Natural killer cell (primary cell): ENCODE measurements around the gene MEIS2. TPM values are rescaled to one million over a fixed set of nuclear protein-coding genes. Genes with fewer than 3 reads are reported as not detected.

ENCODE experiments used
- ATAC-seq, 3 donors: fragments of 150-1000 bp in 2 of 3; fragments of 200-7000 bp in 1 of 3; cut with Tn5 transposase; 1 replicate in 1 of 3; 2 replicates in 2 of 3; pipeline ENCODE4 v1.10.0; 2021; ENCODE audit warnings: mild to moderate bottlenecking in 2 of 3, moderate library complexity in 2 of 3
- DNase-seq, 2 donors: peaks; one replicate each; pipeline versions ENCODE4 v3.0.0 to v3.0.0-alpha.2; 2013 to 2021; ENCODE audit warnings: mixed read lengths in 1 of 2
- H3K27ac ChIP-seq: one replicate; pipeline ENCODE4 v1.5.1; 2013; ENCODE audit warnings: mild to moderate bottlenecking, low read length
- H3K27me3 ChIP-seq: one replicate; pipeline ENCODE4 v1.6.1; 2013; ENCODE audit warnings: low read length; ENCODE audit not compliant: control insufficient read depth, insufficient read depth
- H3K36me3 ChIP-seq: one replicate; pipeline ENCODE4 v1.6.1; 2013; ENCODE audit warnings: low read length; ENCODE audit not compliant: control insufficient read depth, insufficient read depth
- H3K4me1 ChIP-seq: one replicate; pipeline ENCODE4 v1.6.1; 2013; ENCODE audit warnings: low read length; ENCODE audit not compliant: control insufficient read depth, insufficient read depth
- H3K4me3 ChIP-seq: one replicate; pipeline ENCODE4 v1.5.1; 2013; ENCODE audit warnings: low read length
- H3K9me3 ChIP-seq: one replicate; pipeline ENCODE4 v1.6.1; 2013; ENCODE audit warnings: low read length; ENCODE audit not compliant: control insufficient read depth, insufficient read depth
- H3K27ac Mint-ChIP-seq, 2 donors: one replicate each; pipeline ENCODE4 v1.8.0; 2022; ENCODE audit warnings: mild to moderate bottlenecking in 2 of 2, mixed read lengths in 2 of 2, moderate library complexity in 1 of 2
- H3K27me3 Mint-ChIP-seq, 2 donors: one replicate each; pipeline ENCODE4 v1.8.0; 2022; ENCODE audit warnings: low read depth in 2 of 2, mixed read lengths in 2 of 2
- H3K36me3 Mint-ChIP-seq: one replicate; pipeline ENCODE4 v1.8.0; 2022; ENCODE audit warnings: mixed read lengths
- H3K4me1 Mint-ChIP-seq, 2 donors: one replicate each; pipeline ENCODE4 v1.8.0; 2022; ENCODE audit warnings: mixed read lengths in 2 of 2
- H3K4me3 Mint-ChIP-seq: one replicate; pipeline ENCODE4 v1.8.0; 2022; ENCODE audit warnings: mild to moderate bottlenecking, moderate library complexity, mixed read lengths
- H3K9me3 Mint-ChIP-seq, 2 donors: one replicate each; pipeline ENCODE4 v1.8.0; 2022; ENCODE audit warnings: mixed read lengths in 2 of 2
- CTCF ChIP-seq: fragments of 200-600 bp; IDR thresholded peaks from one replicate; pipeline ENCODE4 v1.8.0; 2022; ENCODE audit warnings: antibody characterized with exemption
- WGBS: methylation state at CpG from one replicate; pipeline ENCODE4 v1.1.7; 2013; ENCODE audit warnings: missing lambda C conversion rate; ENCODE audit not compliant: insufficient coverage; 5-methylcytosine and 5-hydroxymethylcytosine counted together
- intact Hi-C: fragments of 100-400 bp; cut with micrococcal nuclease; formaldehyde crosslinking; loops from one replicate; pipeline ENCODE4 v1.14.2; 2022
- total RNA-seq, 4 donors: library from RNA; stranded (reverse); fragments of 120-200 nt in 1 of 4; gene quantifications; one replicate each; pipeline versions ENCODE4 v1.2.3 to v1.2.4, GENCODE V29; 2013 to 2022

MEIS2 gene
- total RNA-seq, 3 donors from 2014 or later (not counting 1 experiment from before 2014, with no cell fraction given): 0.35 TPM; not detected in 2

GRCh38 chr15:37083610-37084009, 16.7 kb downstream of the MEIS2 start:
- intact Hi-C loops: no loop called here
- Mint-ChIP-seq H3K9me3 (peaks cover 0 to 6% of the 10 kb centered on the region in 2 donors), H3K27ac (no peak overlapping the region), H3K27me3 (peaks cover 2 to 9% of the 10 kb centered on the region in 2 donors), H3K4me3 (no peak overlapping the region), H3K4me1 (no peaks in the 10 kb centered on the region), H3K36me3 (no peaks in the 10 kb centered on the region)
- H3K4me1 ChIP-seq: no peaks in the 10 kb centered on the region
- ATAC-seq: no peak
- TF ChIP-seq CTCF: no peak
- no peaks in the 10 kb centered on the region for H3K27me3 ChIP-seq
- no peak overlapping the region for H3K4me3 ChIP-seq
- H3K9me3 ChIP-seq: no peaks in the 10 kb centered on the region
- no peak for DNase-seq
- H3K27ac ChIP-seq: no peak overlapping the region
- no peaks in the 10 kb centered on the region for H3K36me3 ChIP-seq
- 88% methylated on average over 6 of the region's 6 CpGs for WGBS

DNA sequence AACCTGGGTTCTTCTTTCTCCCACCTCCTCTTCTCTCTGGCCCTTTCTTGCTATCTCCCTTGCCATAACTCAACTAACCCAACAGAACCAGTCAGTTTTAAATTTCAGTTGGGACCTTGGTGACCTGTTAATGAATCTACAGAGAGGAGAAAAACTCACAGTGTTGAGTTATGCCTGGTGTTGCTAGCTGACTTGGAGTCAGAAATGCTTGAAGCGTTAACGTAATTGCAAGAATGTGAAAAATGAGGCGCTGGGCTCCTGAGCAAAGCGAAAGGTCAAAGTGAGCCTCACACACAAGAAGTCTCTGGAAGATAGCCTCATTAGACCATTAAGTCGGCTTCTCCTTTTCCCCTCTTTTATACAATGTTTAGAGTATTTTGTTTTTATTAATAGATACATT, 18.4 kb downstream of the MEIS2 start:
- Histone ChIP-seq H3K27ac (no peak overlapping the region), H3K27me3 (no peaks in the 10 kb centered on the region), H3K36me3 (no peaks in the 10 kb centered on the region), H3K9me3 (no peaks in the 10 kb centered on the region), H3K4me3 (no peak overlapping the region), H3K4me1 (no peaks in the 10 kb centered on the region)
- Mint-ChIP-seq H3K4me3 (no peak overlapping the region), H3K27me3 (peaks cover 0 to under 1% of the 10 kb centered on the region in 2 donors), H3K4me1 (no peaks in the 10 kb centered on the region), H3K27ac (no peak overlapping the region), H3K36me3 (no peaks in the 10 kb centered on the region), H3K9me3 (peaks cover 3 to 4% of the 10 kb centered on the region in 2 donors)
- DNase-seq: no peak
- no peak for ATAC-seq
- TF ChIP-seq CTCF: no peak
- 95% methylated on average over 4 of the region's 5 CpGs for WGBS
- intact Hi-C loops: no loop called here

DNA sequence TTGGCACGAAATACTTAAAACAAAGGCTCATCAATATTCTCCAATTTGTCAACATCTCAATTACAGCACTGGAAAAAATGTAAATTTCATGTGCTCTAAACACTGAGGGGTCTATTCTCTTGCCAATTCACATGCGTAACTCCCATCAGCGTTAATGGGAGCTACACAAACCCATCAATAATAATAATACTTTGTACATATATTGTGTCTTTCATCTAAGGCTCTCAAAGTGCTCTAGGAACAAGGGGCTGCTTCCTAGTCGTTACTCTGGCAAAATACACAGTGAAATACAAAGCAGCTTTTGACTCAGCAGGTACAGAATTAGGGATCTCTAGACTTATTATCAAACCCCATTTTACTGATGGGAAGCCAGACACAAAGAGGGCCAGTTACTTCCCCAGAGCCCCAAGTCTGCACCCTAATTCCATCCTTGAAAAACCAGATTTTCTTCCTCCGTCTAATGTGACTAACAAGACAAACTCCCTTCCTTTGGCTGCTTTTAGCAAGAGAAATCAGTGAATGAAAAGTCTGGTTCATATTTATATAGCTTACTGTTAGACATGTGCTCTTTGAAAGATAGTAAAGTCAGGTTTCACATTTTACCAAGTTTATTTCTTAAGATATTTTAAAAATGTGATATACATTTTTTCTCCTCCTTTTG, 20.0 kb downstream of the MEIS2 start:
- WGBS: 79% methylated on average over 4 of the region's 5 CpGs
- no peaks in the 10 kb centered on the region for H3K36me3 ChIP-seq
- no peak for TF ChIP-seq CTCF
- DNase-seq: no peak
- Mint-ChIP-seq H3K36me3 (no peaks in the 10 kb centered on the region), H3K27ac (no peak overlapping the region), H3K4me3 (no peak overlapping the region), H3K27me3 (no peaks in the 10 kb centered on the region), H3K9me3 (peaks cover 2 to 3% of the 10 kb centered on the region in 2 donors), H3K4me1 (no peaks in the 10 kb centered on the region)
- H3K27ac ChIP-seq: no peak overlapping the region
- H3K9me3 ChIP-seq: no peaks in the 10 kb centered on the region
- no peaks in the 10 kb centered on the region for H3K27me3 ChIP-seq
- no peak for ATAC-seq
- intact Hi-C loops: no loop called here
- no peak overlapping the region for H3K4me3 ChIP-seq
- H3K4me1 ChIP-seq: no peaks in the 10 kb centered on the region

DNA sequence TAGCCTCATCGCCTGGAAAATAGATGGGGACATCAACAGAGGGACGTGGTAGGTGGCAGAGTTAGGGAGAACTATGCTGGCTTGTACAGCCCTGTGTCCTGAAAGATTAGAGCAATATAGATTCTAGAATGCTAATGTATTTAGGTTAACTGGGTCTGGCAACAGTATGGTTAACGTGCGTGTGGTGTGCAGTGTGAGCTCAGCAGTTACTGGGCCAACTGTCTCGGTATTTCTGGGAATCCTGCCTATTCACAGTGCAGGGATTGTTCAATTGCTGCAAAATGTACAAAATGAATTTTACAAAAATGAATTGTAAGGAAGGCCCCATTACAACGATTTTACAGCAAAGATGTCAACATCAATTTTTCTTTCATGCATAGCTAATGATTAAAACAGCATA, 20.6 kb downstream of the MEIS2 start:
- no peaks in the 10 kb centered on the region for H3K9me3 ChIP-seq

More for the DNA sequence above, 20.6 kb downstream of the MEIS2 start:
- no peak for ATAC-seq
- Mint-ChIP-seq H3K27me3 (no peaks in the 10 kb centered on the region), H3K9me3 (peaks cover 2 to 3% of the 10 kb centered on the region in 2 donors), H3K36me3 (no peaks in the 10 kb centered on the region), H3K27ac (no peak overlapping the region), H3K4me1 (no peaks in the 10 kb centered on the region), H3K4me3 (no peak overlapping the region)
- 89% methylated on average over 6 of the region's 6 CpGs for WGBS
- H3K4me3 ChIP-seq: no peak overlapping the region
- H3K36me3 ChIP-seq: no peaks in the 10 kb centered on the region
- no peak for TF ChIP-seq CTCF
- H3K27me3 ChIP-seq: no peaks in the 10 kb centered on the region
- DNase-seq: no peak
- intact Hi-C loops: no loop called here
- H3K4me1 ChIP-seq: no peaks in the 10 kb centered on the region
- no peak overlapping the region for H3K27ac ChIP-seq
